Right atrium auricular region (tissue), 2 donors: Measurements from ENCODE around the gene CCDC116. TPM values are rescaled to one million over a fixed set of nuclear protein-coding genes. Genes with fewer than 3 reads are reported as not detected.

Experiments
- DNase-seq: peaks from one replicate; pipeline ENCODE4 v3.0.0-alpha.2; 2019; ENCODE audit warnings: low spot score
- H3K27ac ChIP-seq, 2 donors: fragments of 200-600 bp; sonication (generic); 1 replicate in 1 of 2; 2 replicates in 1 of 2; pipeline ENCODE4 v1.5.1; 2016 to 2019
- H3K27me3 ChIP-seq, 2 donors: fragments of 200-600 bp; sonication (generic); one replicate each; pipeline versions ENCODE4 v1.5.1 to v1.6.0; 2017 to 2019
- H3K36me3 ChIP-seq: fragments of 200-600 bp; sonication (generic); one replicate; pipeline ENCODE4 v1.5.1; 2016
- H3K4me1 ChIP-seq, 2 donors: fragments of 200-600 bp; sonication (generic); one replicate each; pipeline versions ENCODE4 v1.5.1 to v1.6.0; 2017 to 2019
- H3K4me3 ChIP-seq, 2 donors: fragments of 200-600 bp; sonication (generic); 1 replicate in 1 of 2; 2 replicates in 1 of 2; pipeline ENCODE4 v1.5.1; 2017 to 2019; ENCODE audit warnings: mild to moderate bottlenecking in 1 of 2, moderate library complexity in 1 of 2
- H3K9me3 ChIP-seq, 2 donors: fragments of 200-600 bp; sonication (generic); one replicate each; pipeline ENCODE4 v1.5.1; 2019
- CTCF ChIP-seq, 2 donors: fragments of 200-600 bp; sonication (generic); IDR thresholded peaks; one replicate each; pipeline ENCODE4 v1.5.1; 2019; ENCODE audit warnings: antibody characterized with exemption in 2 of 2
- total RNA-seq, 2 donors: library from RNA; depleted of rRNA; stranded (reverse); fragments of >200 nt; gene quantifications; one replicate each; pipeline ENCODE4 v1.1.0, GENCODE V29; 2016

CCDC116 gene
- total RNA-seq, 2 donors from 2014 or later: not detected

GRCh38 chr22:21629255-21630149 lies 3.1 kb upstream of the CCDC116 start, which contains the start of gene YDJC:
TSS of gene YDJC (minus strand) at chr22:21630022. CDS start at chr22:21630014, 8 bp downstream.
- Histone ChIP-seq H3K4me3 (peak within 1 kb of the TSS; percentile 66 to 89), H3K9me3 (no peaks in the 10 kb centered on the region), H3K36me3 (no peaks in the 10 kb centered on the region), H3K4me1 (peaks cover 0 to 21% of the 10 kb centered on the region in 2 donors), H3K27ac (peak within 1 kb of the TSS; percentile 71 to 79), H3K27me3 (no peaks in the 10 kb centered on the region)
- peak in 1 of 2 donors; percentile 35 for TF ChIP-seq CTCF (IDR thresholded peaks at IDR 0.05)
- no peak for DNase-seq

- H3K27ac ChIP-seq: no peak overlapping the region
- H3K9me3 ChIP-seq: no peaks in the 10 kb centered on the region
- no peaks in the 10 kb centered on the region for H3K36me3 ChIP-seq
- no peak overlapping the region for H3K4me3 ChIP-seq
- H3K4me1 ChIP-seq: peaks cover 0 to 11% of the 10 kb centered on the region in 2 donors
- DNase-seq: no peak
- no peak for TF ChIP-seq CTCF (IDR thresholded peaks at IDR 0.05)
- no peaks in the 10 kb centered on the region for H3K27me3 ChIP-seq
These were observed 1.5 kb upstream of the CCDC116 start for GRCh38 chr22:21631025-21631424.

GRCh38 chr22:21632931-21633330 lies 371 bp downstream of the CCDC116 start:
- no peak overlapping the region for H3K4me3 ChIP-seq
- no peak for DNase-seq
- peaks cover 0 to 11% of the 10 kb centered on the region in 2 donors for H3K4me1 ChIP-seq
- H3K36me3 ChIP-seq: no peaks in the 10 kb centered on the region
- H3K9me3 ChIP-seq: no peaks in the 10 kb centered on the region
- no peak overlapping the region for H3K27ac ChIP-seq
- H3K27me3 ChIP-seq: no peaks in the 10 kb centered on the region
- no peak for TF ChIP-seq CTCF (IDR thresholded peaks at IDR 0.05)

GRCh38 chr22:21633481-21633880 lies 921 bp downstream of the CCDC116 start:
- Histone ChIP-seq H3K27ac (no peak overlapping the region), H3K27me3 (no peaks in the 10 kb centered on the region), H3K4me3 (no peak overlapping the region), H3K4me1 (peaks cover 0 to 9% of the 10 kb centered on the region in 2 donors), H3K9me3 (no peaks in the 10 kb centered on the region), H3K36me3 (no peaks in the 10 kb centered on the region)
- no peak for DNase-seq
- no peak for TF ChIP-seq CTCF (IDR thresholded peaks at IDR 0.05)

GRCh38 chr22:21634081-21634480 lies 1.5 kb downstream of the CCDC116 start:
- peaks cover 0 to 3% of the 10 kb centered on the region in 2 donors for H3K4me1 ChIP-seq
- H3K9me3 ChIP-seq: no peaks in the 10 kb centered on the region
- no peaks in the 10 kb centered on the region for H3K27me3 ChIP-seq
- TF ChIP-seq CTCF (IDR thresholded peaks at IDR 0.05): no peak
- H3K36me3 ChIP-seq: no peaks in the 10 kb centered on the region
- no peak overlapping the region for H3K4me3 ChIP-seq
- no peak overlapping the region for H3K27ac ChIP-seq
- no peak for DNase-seq
